Activated CD8-positive, alpha-beta memory T cell treated with anti-CD3 and anti-CD28 coated beads, Interleukin-2, amount 50 U/mL, for 1 hour (primary cell): ENCODE results near the gene PLXNB1.

ENCODE experiments used
- DNase-seq: peaks from one replicate; pipeline ENCODE4 v3.0.0-alpha.2; 2020; ENCODE audit errors: extremely low read depth

The PLXNB1 gene

DNA sequence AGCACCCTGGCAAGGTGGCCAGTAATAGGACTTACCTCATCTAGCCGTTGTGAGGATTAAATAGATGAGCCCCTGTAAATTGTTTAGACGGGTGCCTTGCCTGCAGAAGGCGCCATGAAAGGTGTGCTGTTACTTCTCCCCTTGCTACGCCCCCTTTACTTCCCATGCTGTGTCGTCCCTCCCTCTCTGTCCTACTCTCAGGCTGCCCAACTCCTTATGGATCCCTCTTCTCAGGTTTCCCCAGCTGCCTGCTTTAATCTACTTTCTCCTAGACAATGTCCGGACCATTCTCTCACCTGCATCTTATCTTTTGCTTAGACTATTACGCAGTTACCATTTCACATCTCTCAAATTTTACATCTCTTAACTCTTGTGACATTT is 59.6 kb downstream of the PLXNB1 start:
- no peak for DNase-seq

DNA sequence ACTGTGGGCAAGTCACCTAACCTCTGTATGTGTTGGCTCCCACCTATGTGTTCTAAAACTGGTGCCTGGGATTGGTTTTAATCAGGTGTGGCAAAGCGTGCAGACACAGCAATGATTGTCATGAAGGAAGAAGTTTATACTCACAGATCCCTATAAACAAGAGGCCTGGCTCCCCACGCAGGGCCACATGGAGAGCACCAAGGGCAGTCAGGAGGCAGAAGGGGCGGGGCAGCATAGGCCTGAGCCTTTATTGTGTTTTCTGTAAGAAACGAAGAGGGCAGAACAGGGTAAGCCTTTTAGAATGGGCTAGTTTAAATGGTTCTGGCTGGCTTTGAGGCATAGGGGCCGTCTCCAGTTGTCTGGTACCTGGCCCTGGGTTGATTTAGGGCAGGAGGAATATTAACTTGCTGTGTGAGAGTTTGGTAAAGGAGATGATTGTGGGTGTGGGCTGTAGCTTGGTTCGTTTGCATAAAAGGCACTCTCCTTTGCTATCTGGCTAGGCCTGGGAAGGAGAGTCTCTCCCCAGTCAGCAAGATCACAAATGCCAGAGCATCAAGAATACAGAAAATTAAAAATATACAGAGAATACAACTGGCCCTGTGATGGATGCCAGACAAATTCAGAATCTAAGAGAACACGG is 60.1 kb downstream of the PLXNB1 start:
- no peak for DNase-seq

DNA sequence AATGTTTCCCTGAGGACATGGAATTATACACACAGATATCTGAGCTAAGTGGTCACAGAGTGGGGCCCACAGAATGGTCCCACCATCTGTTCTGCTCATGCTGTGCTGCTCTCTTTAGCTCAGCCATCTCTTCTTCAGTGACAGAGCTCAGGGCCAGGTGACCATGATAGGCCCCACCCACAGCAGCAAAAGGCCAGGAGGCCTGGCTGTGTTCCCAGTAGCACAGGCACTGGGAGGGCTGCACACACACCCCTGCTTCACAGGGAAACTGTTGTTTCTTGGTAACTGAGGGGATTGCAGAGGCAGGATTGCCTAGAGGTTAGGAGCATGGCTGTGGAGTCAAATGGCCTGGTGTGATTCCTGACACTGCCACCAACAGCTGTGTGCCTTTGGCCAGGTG is 62.7 kb downstream of the PLXNB1 start:
- no peak for DNase-seq

DNA sequence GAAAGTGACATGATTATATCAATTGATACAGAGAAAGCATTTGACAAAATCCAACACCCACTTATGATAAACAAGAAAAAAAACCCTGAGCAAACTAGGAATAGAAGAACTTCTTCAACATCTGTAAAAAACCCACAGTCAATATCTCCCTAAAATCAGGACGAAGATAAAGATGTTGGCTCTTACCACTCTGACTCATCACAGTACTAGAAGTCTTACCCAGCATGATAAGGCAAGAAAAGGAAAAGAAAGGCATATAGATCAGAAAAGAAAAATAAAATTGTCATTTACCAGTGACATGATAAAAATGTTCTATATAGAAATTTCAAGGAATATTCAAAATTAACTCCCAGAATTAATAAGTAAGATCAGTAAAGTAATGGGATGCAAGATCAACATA is 65.0 kb downstream of the PLXNB1 start:
- no peak for DNase-seq

DNA sequence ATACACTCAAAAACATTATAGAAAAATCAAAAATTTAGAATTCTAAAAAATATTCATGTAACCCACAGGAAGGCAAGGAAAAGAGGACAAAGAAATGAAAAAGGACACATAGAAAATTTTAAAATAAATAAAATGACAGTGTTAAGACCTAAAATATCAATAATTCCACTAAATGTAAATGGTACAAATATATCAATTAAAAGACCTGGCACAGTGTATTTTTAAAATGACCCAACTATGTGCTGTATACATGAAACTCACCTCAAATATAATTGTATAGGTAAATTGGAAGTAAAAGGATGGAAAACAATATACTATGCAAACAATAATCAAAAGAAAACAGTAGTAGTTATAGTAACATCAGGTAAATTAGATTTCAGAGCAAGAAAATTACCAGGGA is 68.0 kb downstream of the PLXNB1 start:
- DNase-seq, result no peak

DNA sequence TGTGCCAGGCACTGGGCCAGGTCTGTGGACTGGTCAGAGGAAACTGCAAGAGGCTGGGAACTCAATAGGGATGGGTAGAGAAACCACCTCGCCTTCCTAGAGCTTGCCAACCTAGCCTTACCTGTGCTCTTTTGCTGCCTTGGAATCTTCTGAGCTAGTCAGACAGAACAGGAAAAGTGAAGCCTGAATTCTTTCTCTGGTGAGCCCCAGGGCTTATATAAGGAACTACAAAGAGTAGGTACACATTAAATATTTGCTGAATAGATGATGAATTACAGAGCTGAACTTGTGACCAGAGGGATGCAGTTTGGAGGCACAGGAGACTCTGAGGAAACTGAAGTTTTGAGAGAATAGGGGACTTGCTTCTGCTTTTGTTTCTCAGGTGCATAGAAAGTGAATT is 73.5 kb downstream of the PLXNB1 start:
- no peak for DNase-seq

DNA sequence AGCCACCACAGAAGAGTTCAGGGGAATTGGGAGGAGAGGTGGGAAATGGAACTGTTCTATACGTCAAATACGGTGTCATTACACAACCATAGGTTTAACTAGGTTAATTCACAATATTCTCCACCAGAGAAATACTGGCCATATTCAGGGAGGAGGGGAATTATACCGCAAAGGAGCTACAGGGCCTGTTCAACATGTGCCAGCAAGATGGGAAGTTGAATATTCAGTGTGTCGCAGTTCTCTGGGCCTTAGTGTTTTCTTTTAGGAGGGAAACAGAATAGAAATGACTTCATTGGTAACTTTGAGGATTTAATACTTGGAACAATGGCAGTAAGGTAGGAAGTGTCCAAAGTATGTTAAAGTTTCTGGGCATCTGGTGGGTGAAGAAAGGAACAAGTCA is 75.9 kb downstream of the PLXNB1 start:
- no peak for DNase-seq
